Body of pancreas (tissue), 4 donors: ENCODE results near the gene CEP55.

ENCODE experiments used
- POLR2A ChIP-seq, 3 donors: fragments of 450-650 bp; IDR thresholded peaks; one replicate each; pipeline ENCODE4 v1.6.1; 2016; ENCODE audit warnings: antibody characterized with exemption in 3 of 3, mild to moderate bottlenecking in 2 of 3
- TF ChIP-seq, protein P1 (sequence below), 7 experiments: fragments of 450-650 bp in 4 of 7; fragments of 200-600 bp in 3 of 7; sonication (generic) in 3 of 7; IDR thresholded peaks; one replicate each; pipeline ENCODE4 v1.5.1; 2016 to 2019; ENCODE audit warnings: antibody characterized with exemption in 7 of 7

DNA sequence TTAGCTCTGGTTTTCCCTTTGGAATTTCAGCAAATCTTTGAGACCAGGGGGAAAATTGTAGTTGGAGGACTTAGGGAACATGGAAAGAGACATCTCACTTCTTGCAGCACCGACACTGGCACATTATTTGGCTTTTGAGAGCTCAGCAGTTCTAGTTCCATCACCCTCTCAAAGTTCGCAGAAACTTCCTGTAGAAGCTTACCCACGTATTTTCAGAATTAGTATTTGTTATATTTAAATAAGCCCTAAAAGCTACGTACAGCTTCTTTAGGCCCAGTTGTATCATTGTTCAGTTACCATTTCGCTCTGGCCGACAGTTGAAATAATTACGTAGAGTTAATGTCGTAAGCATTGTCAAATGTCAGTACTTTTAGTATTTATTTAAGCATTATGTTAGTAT lies 13.4 kb downstream of the CEP55 start:
- TF ChIP-seq, protein P1, sequence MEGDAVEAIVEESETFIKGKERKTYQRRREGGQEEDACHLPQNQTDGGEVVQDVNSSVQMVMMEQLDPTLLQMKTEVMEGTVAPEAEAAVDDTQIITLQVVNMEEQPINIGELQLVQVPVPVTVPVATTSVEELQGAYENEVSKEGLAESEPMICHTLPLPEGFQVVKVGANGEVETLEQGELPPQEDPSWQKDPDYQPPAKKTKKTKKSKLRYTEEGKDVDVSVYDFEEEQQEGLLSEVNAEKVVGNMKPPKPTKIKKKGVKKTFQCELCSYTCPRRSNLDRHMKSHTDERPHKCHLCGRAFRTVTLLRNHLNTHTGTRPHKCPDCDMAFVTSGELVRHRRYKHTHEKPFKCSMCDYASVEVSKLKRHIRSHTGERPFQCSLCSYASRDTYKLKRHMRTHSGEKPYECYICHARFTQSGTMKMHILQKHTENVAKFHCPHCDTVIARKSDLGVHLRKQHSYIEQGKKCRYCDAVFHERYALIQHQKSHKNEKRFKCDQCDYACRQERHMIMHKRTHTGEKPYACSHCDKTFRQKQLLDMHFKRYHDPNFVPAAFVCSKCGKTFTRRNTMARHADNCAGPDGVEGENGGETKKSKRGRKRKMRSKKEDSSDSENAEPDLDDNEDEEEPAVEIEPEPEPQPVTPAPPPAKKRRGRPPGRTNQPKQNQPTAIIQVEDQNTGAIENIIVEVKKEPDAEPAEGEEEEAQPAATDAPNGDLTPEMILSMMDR (IDR thresholded peaks at IDR 0.05): no peak
- TF ChIP-seq POLR2A (IDR thresholded peaks at IDR 0.05): no peak
